ENCODE results near the gene EFCC1.

GRCh38 chr3:129050556-129051295 lies 49.6 kb downstream of the EFCC1 start:
- TF ChIP-seq POLR2A (IDR thresholded peaks at IDR 0.05), result no peak
- no peak for TF ChIP-seq EP300 (IDR thresholded peaks at IDR 0.05)
